Mucosa of stomach (tissue), 1 donor: ENCODE measurements around the gene ANAPC16.

Experiments used
- H3K27me3 ChIP-seq: one replicate; pipeline ENCODE4 v1.7.0; 2013; ENCODE audit warnings: mild to moderate bottlenecking, low read length; ENCODE audit not compliant: control insufficient read depth, insufficient read depth
- H3K36me3 ChIP-seq: one replicate; pipeline ENCODE4 v1.7.0; 2013; ENCODE audit warnings: low read length; ENCODE audit not compliant: control insufficient read depth, insufficient read depth
- H3K4me1 ChIP-seq: one replicate; pipeline ENCODE4 v1.7.0; 2013; ENCODE audit warnings: mild to moderate bottlenecking, low read length; ENCODE audit not compliant: control insufficient read depth, insufficient read depth
- H3K4me3 ChIP-seq: one replicate; pipeline ENCODE4 v1.7.0; 2013; ENCODE audit warnings: low read length
- H3K9ac ChIP-seq: one replicate; pipeline ENCODE4 v1.7.0; 2013; ENCODE audit warnings: mild to moderate bottlenecking, low read length, moderate library complexity
- H3K9me3 ChIP-seq: one replicate; pipeline ENCODE4 v1.7.0; 2013; ENCODE audit warnings: mild to moderate bottlenecking, low read length, moderate library complexity; ENCODE audit not compliant: control insufficient read depth
- donor health status: Pancreatic carcinoma.

ANAPC16 gene

DNA sequence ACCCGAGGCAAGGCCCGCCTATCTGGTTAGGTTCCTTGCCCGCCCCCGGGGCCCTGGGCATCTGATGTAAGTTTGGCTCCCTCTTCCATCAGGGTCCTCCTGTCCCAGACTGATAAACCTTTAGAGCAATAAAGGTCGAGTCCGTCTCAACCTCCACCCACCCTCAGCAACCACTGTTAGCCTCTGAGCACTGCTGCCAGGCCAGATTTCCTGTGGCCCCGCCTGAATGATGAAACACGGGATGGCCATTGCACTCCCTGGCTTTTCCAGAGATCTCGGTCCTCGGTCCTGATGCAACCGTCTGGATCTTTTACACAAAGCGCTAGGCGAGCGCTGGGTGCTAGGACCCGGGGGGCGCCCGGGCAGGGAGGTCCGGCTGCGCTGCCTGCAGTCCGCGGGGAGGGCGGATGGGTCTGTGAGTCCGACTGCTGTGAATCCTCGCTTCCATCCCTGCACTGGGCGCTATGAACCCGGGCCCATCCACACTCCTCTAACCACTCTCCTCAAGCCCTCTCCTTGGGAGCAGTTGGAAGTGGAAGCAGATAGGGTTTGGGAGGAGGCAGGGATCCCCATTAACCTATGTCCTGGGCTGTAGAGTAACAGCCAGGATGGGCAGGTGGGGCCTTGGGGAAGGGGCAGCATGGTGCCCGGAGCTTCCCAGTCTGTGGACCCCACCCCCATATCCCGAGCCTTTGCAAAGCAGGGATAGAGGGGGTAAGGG lies 57.0 kb downstream of the ANAPC16 start:
- H3K9ac ChIP-seq: peak overlapping the region; percentile 95
- no peaks in the 10 kb centered on the region for H3K27me3 ChIP-seq
- H3K9me3 ChIP-seq: no peaks in the 10 kb centered on the region
- H3K36me3 ChIP-seq: peaks cover 10% of the 10 kb centered on the region
- H3K4me1 ChIP-seq: peaks cover 31% of the 10 kb centered on the region
- H3K4me3 ChIP-seq: peak overlapping the region; percentile 96

- H3K9me3 ChIP-seq: no peaks in the 10 kb centered on the region
- no peaks in the 10 kb centered on the region for H3K27me3 ChIP-seq
- peak within 1 kb of the TSS; percentile 97 for H3K4me3 ChIP-seq
- H3K36me3 ChIP-seq: peaks cover 10% of the 10 kb centered on the region
- peaks cover 31% of the 10 kb centered on the region for H3K4me1 ChIP-seq
- H3K9ac ChIP-seq: peak within 1 kb of the TSS; percentile 99
Observed at GRCh38 chr10:72273410-72274212, 57.8 kb downstream of the ANAPC16 start, which contains the start of gene DDIT4. Gene DDIT4 (plus strand): TSS chr10:72273924. CDS start chr10:72274217, 293 bp downstream.

GRCh38 chr10:72274213-72274729 lies 58.5 kb downstream of the ANAPC16 start:
- peaks cover 31% of the 10 kb centered on the region for H3K4me1 ChIP-seq
- H3K27me3 ChIP-seq: no peaks in the 10 kb centered on the region
- peak overlapping the region; percentile 97 for H3K4me3 ChIP-seq
- H3K9ac ChIP-seq: peak overlapping the region; percentile 99
- H3K9me3 ChIP-seq: no peaks in the 10 kb centered on the region
- H3K36me3 ChIP-seq: peaks cover 10% of the 10 kb centered on the region

GRCh38 chr10:72274730-72275350 lies 59.0 kb downstream of the ANAPC16 start:
- Histone ChIP-seq H3K9me3 (no peaks in the 10 kb centered on the region), H3K36me3 (peaks cover 10% of the 10 kb centered on the region), H3K4me1 (peaks cover 31% of the 10 kb centered on the region), H3K9ac (peak overlapping the region; percentile 99), H3K4me3 (peak overlapping the region; percentile 97), H3K27me3 (no peaks in the 10 kb centered on the region)

DNA sequence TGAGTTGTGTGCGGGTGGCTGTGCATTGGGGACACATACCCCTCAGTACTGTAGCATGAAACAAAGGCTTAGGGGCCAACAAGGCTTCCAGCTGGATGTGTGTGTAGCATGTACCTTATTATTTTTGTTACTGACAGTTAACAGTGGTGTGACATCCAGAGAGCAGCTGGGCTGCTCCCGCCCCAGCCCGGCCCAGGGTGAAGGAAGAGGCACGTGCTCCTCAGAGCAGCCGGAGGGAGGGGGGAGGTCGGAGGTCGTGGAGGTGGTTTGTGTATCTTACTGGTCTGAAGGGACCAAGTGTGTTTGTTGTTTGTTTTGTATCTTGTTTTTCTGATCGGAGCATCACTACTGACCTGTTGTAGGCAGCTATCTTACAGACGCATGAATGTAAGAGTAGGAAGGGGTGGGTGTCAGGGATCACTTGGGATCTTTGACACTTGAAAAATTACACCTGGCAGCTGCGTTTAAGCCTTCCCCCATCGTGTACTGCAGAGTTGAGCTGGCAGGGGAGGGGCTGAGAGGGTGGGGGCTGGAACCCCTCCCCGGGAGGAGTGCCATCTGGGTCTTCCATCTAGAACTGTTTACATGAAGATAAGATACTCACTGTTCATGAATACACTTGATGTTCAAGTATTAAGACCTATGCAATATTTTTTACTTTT lies 59.7 kb downstream of the ANAPC16 start:
- Histone ChIP-seq H3K27me3 (no peaks in the 10 kb centered on the region), H3K4me1 (peaks cover 31% of the 10 kb centered on the region), H3K9me3 (no peaks in the 10 kb centered on the region), H3K4me3 (peak overlapping the region; percentile 97), H3K9ac (peak overlapping the region; percentile 99), H3K36me3 (peaks cover 10% of the 10 kb centered on the region)

DNA sequence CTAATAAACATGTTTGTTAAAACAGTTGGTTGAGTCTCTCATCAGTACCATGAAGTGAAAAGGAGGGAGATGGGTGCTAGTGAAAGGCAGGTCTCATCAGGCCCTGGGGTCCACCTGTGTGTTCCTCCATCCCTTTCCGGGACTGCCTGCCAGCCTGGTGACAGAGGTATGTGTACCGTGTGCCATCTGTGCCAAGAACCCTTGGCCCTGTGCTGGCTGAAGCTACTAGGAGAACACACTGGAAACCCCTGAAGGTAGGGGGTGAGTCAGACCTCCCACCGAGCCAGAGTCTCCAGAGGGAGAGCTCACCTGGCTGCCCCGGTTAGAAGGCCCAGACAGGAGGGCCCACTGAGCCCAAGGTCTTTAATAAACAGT lies 60.2 kb downstream of the ANAPC16 start:
- H3K9ac ChIP-seq: peak overlapping the region; percentile 99
- peaks cover 31% of the 10 kb centered on the region for H3K4me1 ChIP-seq
- no peaks in the 10 kb centered on the region for H3K27me3 ChIP-seq
- no peaks in the 10 kb centered on the region for H3K9me3 ChIP-seq
- H3K36me3 ChIP-seq: peaks cover 10% of the 10 kb centered on the region
- no peak overlapping the region for H3K4me3 ChIP-seq

GRCh38 chr10:72276421-72277339 lies 60.9 kb downstream of the ANAPC16 start:
- H3K9ac ChIP-seq: peak overlapping the region; percentile 99
- H3K36me3 ChIP-seq: peaks cover 10% of the 10 kb centered on the region
- H3K4me3 ChIP-seq: no peak overlapping the region
- no peaks in the 10 kb centered on the region for H3K27me3 ChIP-seq
- no peaks in the 10 kb centered on the region for H3K9me3 ChIP-seq
- H3K4me1 ChIP-seq: peaks cover 31% of the 10 kb centered on the region

DNA sequence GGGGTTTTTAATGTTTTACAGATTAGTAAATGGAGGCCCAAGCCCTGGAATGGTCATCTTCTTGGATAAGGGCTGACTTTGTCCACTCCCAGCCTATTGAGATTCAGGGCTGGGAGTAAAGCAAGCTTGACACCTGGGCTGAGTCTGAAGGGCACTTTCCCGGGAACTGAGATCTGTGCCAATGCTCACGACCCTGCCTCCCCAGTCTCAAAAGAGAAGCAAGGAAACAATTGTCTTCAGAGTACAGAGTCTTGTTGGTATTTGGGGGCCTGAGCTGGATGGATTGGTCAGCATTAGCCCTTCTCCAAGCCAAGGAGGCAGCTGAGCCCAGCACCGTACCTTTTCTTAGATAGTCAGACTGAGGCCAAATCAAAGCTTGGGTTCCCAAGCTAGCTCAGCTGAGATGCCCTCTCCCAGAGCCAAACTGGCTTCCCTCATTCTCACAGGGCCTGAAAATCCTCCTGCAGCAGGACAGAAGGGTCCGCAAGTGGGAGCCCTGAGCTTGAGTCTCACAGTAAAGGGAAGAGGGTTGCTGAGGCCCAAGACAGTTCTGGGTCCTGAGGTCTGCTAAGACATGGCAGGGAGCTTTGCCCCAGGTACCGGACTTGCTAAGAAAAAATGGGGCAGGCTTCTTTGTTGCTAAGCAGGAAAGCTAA lies 61.7 kb downstream of the ANAPC16 start:
- Histone ChIP-seq H3K9me3 (no peaks in the 10 kb centered on the region), H3K4me3 (no peak overlapping the region), H3K36me3 (peaks cover 10% of the 10 kb centered on the region), H3K4me1 (peaks cover 26% of the 10 kb centered on the region), H3K27me3 (no peaks in the 10 kb centered on the region), H3K9ac (peak overlapping the region; percentile 11)

- Histone ChIP-seq H3K9ac (peak overlapping the region; percentile 11), H3K4me3 (no peak overlapping the region)
Observed at GRCh38 chr10:72277996-72278667, 62.3 kb downstream of the ANAPC16 start.

GRCh38 chr10:72278668-72279393 lies 63.0 kb downstream of the ANAPC16 start:
- Histone ChIP-seq H3K4me3 (no peak overlapping the region), H3K9me3 (no peaks in the 10 kb centered on the region), H3K27me3 (no peaks in the 10 kb centered on the region), H3K4me1 (peaks cover 21% of the 10 kb centered on the region), H3K9ac (no peak overlapping the region), H3K36me3 (peaks cover 10% of the 10 kb centered on the region)

More at GRCh38 chr10:72277996-72278667, 62.3 kb downstream of the ANAPC16 start:
- Histone ChIP-seq H3K4me1 (peaks cover 21% of the 10 kb centered on the region), H3K9me3 (no peaks in the 10 kb centered on the region), H3K27me3 (no peaks in the 10 kb centered on the region), H3K36me3 (peaks cover 10% of the 10 kb centered on the region)
